AG04449 (cell line): ENCODE results near the gene GPD2.

Experiments
- CTCF ChIA-PET: fragments of 350-600 bp; formaldehyde crosslinking; extraction: SDS; loops from one replicate; lab custom pipeline; 2021; ENCODE audit warnings: antibody characterized with exemption; lab: Yijun Ruan, JAX
- POLR2A ChIA-PET: fragments of 400-600, 350-600 bp; formaldehyde crosslinking; extraction: SDS; loops from one replicate; lab custom pipeline; 2020; ENCODE audit warnings: antibody characterized with exemption, inconsistent platforms; lab: Yijun Ruan, JAX
- DNase-seq: peaks from one replicate; pipeline ENCODE4 v3.0.0-alpha.2; 2010; ENCODE audit warnings: low read depth, low spot score
- H3K4me3 ChIP-seq: 2 replicates; pipeline ENCODE4 v1.5.1; 2011; ENCODE audit warnings: low read depth, mild to moderate bottlenecking, control low read depth, low read length
- TF ChIP-seq, protein P1 (sequence below): IDR thresholded peaks from one replicate; pipeline ENCODE4 v1.5.1; 2011; ENCODE audit warnings: mild to moderate bottlenecking, moderate library complexity, low read length, control low read depth, inconsistent platforms; ENCODE audit not compliant: insufficient read depth; ENCODE audit errors: missing control alignments

GPD2 gene

DNA sequence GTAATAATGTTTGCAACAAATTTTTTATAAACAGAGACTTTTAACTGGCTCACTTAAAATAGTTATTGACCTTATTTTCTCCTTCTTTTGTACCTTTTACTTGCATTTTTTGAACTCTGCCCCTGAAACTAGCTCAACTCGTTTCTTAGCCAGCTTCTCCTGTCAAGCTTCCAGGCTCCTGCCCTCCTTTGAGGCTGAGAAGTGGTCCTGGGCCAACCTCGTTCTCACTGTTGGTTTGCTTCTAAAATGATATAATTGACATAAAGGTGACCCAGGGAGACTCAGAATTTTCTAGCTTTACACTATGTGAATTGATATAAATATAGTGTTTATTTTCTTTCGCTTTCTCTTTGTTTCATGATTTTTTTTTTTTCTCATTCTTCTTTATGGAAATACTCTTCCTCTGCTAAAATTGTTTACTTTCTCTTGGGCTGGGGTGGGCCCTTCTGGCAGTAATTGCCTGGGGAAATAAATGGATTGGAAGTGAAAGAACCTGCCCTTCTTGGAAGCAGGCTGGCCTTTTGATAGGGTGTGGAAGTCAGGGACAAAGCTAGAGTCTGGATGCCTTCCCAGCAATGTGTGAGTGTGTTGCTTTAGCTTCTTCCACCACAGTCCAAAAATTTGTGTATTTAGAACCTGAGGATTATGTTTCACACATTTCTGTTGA is 30.7 kb downstream of the GPD2 start:
- H3K4me3 ChIP-seq = no peak overlapping the region
- DNase-seq = no peak
- TF ChIP-seq, protein P1, sequence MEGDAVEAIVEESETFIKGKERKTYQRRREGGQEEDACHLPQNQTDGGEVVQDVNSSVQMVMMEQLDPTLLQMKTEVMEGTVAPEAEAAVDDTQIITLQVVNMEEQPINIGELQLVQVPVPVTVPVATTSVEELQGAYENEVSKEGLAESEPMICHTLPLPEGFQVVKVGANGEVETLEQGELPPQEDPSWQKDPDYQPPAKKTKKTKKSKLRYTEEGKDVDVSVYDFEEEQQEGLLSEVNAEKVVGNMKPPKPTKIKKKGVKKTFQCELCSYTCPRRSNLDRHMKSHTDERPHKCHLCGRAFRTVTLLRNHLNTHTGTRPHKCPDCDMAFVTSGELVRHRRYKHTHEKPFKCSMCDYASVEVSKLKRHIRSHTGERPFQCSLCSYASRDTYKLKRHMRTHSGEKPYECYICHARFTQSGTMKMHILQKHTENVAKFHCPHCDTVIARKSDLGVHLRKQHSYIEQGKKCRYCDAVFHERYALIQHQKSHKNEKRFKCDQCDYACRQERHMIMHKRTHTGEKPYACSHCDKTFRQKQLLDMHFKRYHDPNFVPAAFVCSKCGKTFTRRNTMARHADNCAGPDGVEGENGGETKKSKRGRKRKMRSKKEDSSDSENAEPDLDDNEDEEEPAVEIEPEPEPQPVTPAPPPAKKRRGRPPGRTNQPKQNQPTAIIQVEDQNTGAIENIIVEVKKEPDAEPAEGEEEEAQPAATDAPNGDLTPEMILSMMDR = no peak
- POLR2A ChIA-PET = no interaction called here
- CTCF ChIA-PET = interaction anchor here (1.0 kb wide), 1 partner anchor 29 kb away, joined by 3 read pairs; no protein-coding TSS in a partner anchor

DNA sequence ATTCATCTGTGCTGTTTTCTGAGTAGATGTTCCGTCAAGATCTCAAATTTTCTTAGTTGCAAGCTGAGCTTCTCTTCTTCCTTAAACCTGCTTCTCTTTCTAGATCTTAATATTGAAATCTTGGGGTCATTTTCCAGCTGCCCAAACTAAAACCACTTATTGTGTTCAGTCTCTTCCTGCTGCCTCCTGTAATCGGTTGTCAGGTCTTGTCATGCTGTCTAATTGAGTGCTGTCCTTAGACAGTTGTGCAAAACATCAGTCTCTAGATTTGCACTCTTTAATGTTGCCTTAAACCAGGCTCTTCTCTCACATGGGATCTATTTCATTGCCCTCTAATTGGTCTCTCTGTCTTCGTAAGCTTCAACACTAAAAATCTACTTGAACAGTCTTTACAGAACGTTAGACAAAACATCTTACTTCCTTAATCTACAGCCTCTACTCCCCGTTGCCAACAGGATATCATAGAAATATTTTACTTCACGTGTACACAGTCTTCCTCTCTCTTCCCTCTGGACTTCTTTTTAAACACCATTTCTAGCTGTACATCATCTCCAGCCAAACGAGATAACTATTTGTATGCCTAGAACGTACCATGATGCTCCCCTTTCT is 34.9 kb downstream of the GPD2 start:
- H3K4me3 ChIP-seq = no peak overlapping the region
- TF ChIP-seq, protein P1 = no peak
- ChIA-PET CTCF (no interaction called here), POLR2A (no interaction called here)
- DNase-seq = no peak

DNA sequence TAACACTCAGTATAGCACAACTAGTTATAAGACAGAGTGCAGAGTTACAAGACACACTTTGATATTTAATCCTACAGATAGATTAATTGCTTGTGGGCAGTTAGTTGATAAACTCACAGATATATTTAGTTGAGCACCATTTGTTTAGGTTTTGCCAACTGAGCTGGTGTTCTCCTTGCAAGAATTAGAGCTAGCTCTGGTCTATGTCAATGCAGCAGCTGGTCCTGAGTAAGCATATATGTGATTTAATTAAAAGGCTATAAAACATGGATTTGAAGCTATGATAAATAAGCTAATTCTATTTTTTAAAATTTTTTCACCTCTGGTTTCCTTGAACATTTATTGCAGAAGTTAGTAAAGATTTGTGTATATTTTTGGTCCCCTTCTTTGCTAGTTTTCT is 35.6 kb downstream of the GPD2 start:
- POLR2A ChIA-PET = no interaction called here
- CTCF ChIA-PET = no interaction called here
- H3K4me3 ChIP-seq = no peak overlapping the region
- TF ChIP-seq, protein P1 = no peak
- no peak for DNase-seq

DNA sequence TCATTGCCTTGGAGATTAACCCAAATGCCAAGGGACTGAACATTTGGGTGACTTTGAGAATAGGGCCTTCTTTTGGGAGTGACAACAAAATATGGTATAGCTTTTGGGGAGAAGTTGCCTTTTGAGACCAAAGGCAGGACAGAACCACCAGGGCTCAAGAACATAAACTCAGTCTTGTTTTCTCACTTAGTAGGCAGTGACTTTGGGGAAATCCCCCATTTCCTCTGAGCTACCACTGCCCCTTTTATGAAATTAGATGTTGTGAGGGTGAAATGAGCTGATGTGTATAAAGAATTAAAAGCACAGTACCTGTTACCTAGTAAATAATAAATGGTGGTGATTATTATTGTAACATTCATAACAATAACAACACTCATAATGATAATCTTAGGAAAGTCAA is 36.5 kb downstream of the GPD2 start:
- ChIA-PET CTCF (interaction anchor here (1.0 to 1.9 kb wide), 2 partner anchors 13 to 138 kb away, joined by 3 to 5 read pairs; no protein-coding TSS in a partner anchor), POLR2A (no interaction called here)
- TF ChIP-seq, protein P1 = no peak
- no peak overlapping the region for H3K4me3 ChIP-seq
- DNase-seq = no peak

DNA sequence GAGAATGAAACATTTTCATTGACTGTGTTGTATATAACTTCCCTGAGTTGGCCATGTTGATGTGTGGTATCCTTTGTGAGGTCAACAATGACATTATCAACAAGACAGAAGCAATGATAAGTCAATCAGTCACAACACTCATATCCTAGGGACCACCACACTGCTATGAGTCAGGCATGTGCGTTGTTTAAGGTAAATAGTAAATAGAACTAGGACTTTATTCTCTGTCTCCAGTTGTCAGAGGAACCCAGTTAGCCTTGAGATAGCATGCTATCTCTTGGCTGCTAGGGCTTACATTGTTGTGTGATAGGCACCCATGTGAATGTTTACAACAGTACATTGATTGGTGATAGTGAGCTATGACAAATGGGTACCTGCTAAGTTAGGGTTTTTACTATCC is 37.3 kb downstream of the GPD2 start:
- no peak overlapping the region for H3K4me3 ChIP-seq
- TF ChIP-seq, protein P1 = no peak
- ChIA-PET POLR2A (no interaction called here), CTCF (interaction anchor here (1.0 to 1.9 kb wide), 2 partner anchors 12 to 139 kb away, joined by 3 to 5 read pairs; no protein-coding TSS in a partner anchor)
- DNase-seq = no peak

DNA sequence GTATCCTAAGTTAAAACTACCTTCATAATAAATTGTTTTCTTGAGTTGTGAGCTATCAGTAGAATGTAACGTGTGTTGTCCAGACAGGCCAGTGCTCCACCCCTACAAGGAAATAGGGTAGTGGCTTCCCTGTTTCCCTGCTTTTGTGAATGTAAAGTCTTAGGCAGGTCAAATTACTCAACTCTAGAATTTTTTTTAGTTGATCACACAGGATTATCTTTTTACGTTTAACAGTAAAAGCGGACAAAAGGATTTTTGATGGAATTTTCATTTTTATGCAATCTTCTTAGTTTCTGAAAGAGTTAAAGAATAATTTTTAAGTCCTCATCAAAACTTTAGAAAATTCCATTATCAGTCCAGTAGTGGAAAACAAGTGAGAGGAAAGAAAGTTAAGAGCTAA is 38.2 kb downstream of the GPD2 start:
- TF ChIP-seq, protein P1 = no peak
- ChIA-PET POLR2A (no interaction called here), CTCF (interaction anchor here (1.9 kb wide), 1 partner anchor 140 kb away, joined by 5 read pairs; no protein-coding TSS in a partner anchor)
- DNase-seq = no peak
- H3K4me3 ChIP-seq = no peak overlapping the region
